H1 (cell line): ENCODE results near the gene FBP1. TPM values are rescaled to one million over a fixed set of nuclear protein-coding genes. Genes with fewer than 3 reads are reported as not detected.
A peak's percentile ranks its signal among the peaks of the same experiment; 100 is the strongest.

Experiments
- CTCF ChIA-PET: fragments of 300-600 bp; sonication (Branson Sonifier 250); formaldehyde crosslinking; loops from one replicate; lab custom pipeline; 2021; ENCODE audit not compliant: partially characterized antibody; lab: Charles Lee
- POLR2A ChIA-PET: fragments of 300-600 bp; sonication (Branson Sonifier 250); formaldehyde crosslinking; loops from one replicate; lab custom pipeline; 2021; ENCODE audit warnings: inconsistent platforms; ENCODE audit not compliant: partially characterized antibody; lab: Charles Lee
- DNase-seq, 2 experiments: peaks; one replicate each; pipeline versions ENCODE4 v3.0.0 to v3.0.0-alpha.2; 2010 to 2022; ENCODE audit warnings: low spot score in 2 of 2, low read depth in 1 of 2, mixed read lengths in 1 of 2
- FAIRE-seq: peaks from 2 replicates; lab custom pipeline; 2011; peaks lifted over from hg19 to GRCh38; lab: Jason Lieb, UNC
- H2AFZ ChIP-seq: 2 replicates; pipeline ENCODE4 v1.8.1; 2012; ENCODE audit warnings: low read length, inconsistent platforms
- H2AK5ac ChIP-seq: 2 replicates; pipeline ENCODE4 v1.6.1; 2013; ENCODE audit warnings: low read depth, low read length
- H2BK120ac ChIP-seq: replicated peaks from 2 replicates; pipeline ENCODE3; 2013; ENCODE audit warnings: low read depth, low read length, inconsistent platforms
- H2BK12ac ChIP-seq: 2 replicates; pipeline ENCODE4 v1.6.1; 2013; ENCODE audit warnings: low read depth, low read length
- H2BK15ac ChIP-seq: 2 replicates; pipeline ENCODE4 v1.6.1; 2013; ENCODE audit warnings: low read length
- H2BK20ac ChIP-seq: 2 replicates; pipeline ENCODE4 v1.6.1; 2013; ENCODE audit warnings: low read length
- H2BK5ac ChIP-seq: 2 replicates; pipeline ENCODE4 v1.6.1; 2013; ENCODE audit warnings: low read depth, low read length
- H3K14ac ChIP-seq: 2 replicates; pipeline ENCODE4 v1.6.1; 2013; ENCODE audit warnings: inconsistent platforms; ENCODE audit not compliant: insufficient read length
- H3K18ac ChIP-seq: 2 replicates; pipeline ENCODE4 v1.6.1; 2013; ENCODE audit warnings: low read length; ENCODE audit errors: extremely low read depth
- H3K23ac ChIP-seq: 2 replicates; pipeline ENCODE4 v1.6.1; 2013; ENCODE audit warnings: inconsistent platforms; ENCODE audit not compliant: insufficient read length
- H3K23me2 ChIP-seq: 2 replicates; pipeline ENCODE4 v1.6.1; 2013; ENCODE audit warnings: low read depth, low read length
- H3K27ac ChIP-seq: 2 replicates; pipeline ENCODE4 v1.6.1; 2011; ENCODE audit warnings: low read depth, low read length, inconsistent platforms
- H3K27me3 ChIP-seq, 4 experiments: replicated peaks in 1 of 4; 1 replicate in 1 of 4; 2 replicates in 3 of 4; pipeline versions ENCODE4 v1.6.1 to v1.8.1; 2011 to 2013; ENCODE audit warnings: low read length in 3 of 4, mild to moderate bottlenecking in 3 of 4, inconsistent platforms in 2 of 4, mixed read lengths in 2 of 4, moderate library complexity in 1 of 4; ENCODE audit not compliant: control insufficient read depth in 3 of 4, insufficient read depth in 3 of 4; ENCODE audit errors: extremely low read depth in 1 of 4
- H3K36me3 ChIP-seq, 4 experiments: 2 replicates each; pipeline versions ENCODE4 v1.6.1 to v1.8.1; 2011 to 2013; ENCODE audit warnings: mild to moderate bottlenecking in 4 of 4, low read length in 3 of 4, moderate library complexity in 2 of 4, control low read depth in 1 of 4, inconsistent platforms in 1 of 4; ENCODE audit not compliant: insufficient read depth in 4 of 4, control insufficient read depth in 2 of 4
- H3K4ac ChIP-seq: replicated peaks from 2 replicates; pipeline ENCODE3; 2013; ENCODE audit warnings: low read length, low read depth, mixed read lengths, inconsistent platforms; ENCODE audit not compliant: insufficient read length
- H3K4me1 ChIP-seq, 4 experiments: replicated peaks in 1 of 4; 1 replicate in 1 of 4; 2 replicates in 3 of 4; pipeline versions ENCODE4 v1.6.1 to v1.8.1; 2011 to 2013; ENCODE audit warnings: low read length in 3 of 4, inconsistent platforms in 2 of 4, mixed read lengths in 1 of 4; ENCODE audit not compliant: insufficient read depth in 4 of 4, control insufficient read depth in 3 of 4
- H3K4me2 ChIP-seq, 2 experiments: 2 replicates each; pipeline versions ENCODE4 v1.6.1 to v1.8.1; 2011 to 2013; ENCODE audit warnings: low read depth in 2 of 2, low read length in 2 of 2, control low read depth in 1 of 2, inconsistent platforms in 1 of 2, mild to moderate bottlenecking in 1 of 2; ENCODE audit not compliant: insufficient read depth in 1 of 2
- H3K4me3 ChIP-seq, 4 experiments: fragments of 200-600, 300-600 bp in 1 of 4; sonication (generic), shearing (Covaris generic), sonication (Bioruptor Twin) in 1 of 4; 2 replicates each; pipeline versions ENCODE4 v1.5.1 to v1.8.1; 2011 to 2016; ENCODE audit warnings: low read length in 4 of 4, low read depth in 3 of 4, control low read depth in 2 of 4, inconsistent platforms in 2 of 4, mild to moderate bottlenecking in 2 of 4, mixed read lengths in 1 of 4, moderate library complexity in 1 of 4; ENCODE audit not compliant: insufficient read depth in 2 of 4; ENCODE audit errors: extremely low read depth in 1 of 4
- H3K56ac ChIP-seq: replicated peaks from 2 replicates; pipeline ENCODE3; 2013; ENCODE audit warnings: low read depth, mild to moderate bottlenecking, mixed read lengths, low read length, inconsistent platforms; ENCODE audit not compliant: insufficient read length
- H3K79me1 ChIP-seq: 2 replicates; pipeline ENCODE4 v1.6.1; 2013; ENCODE audit warnings: low read depth, low read length, control low read depth
- H3K79me2 ChIP-seq, 2 experiments: 2 replicates each; pipeline versions ENCODE4 v1.6.1 to v1.8.1; 2012 to 2013; ENCODE audit warnings: low read length in 2 of 2, mild to moderate bottlenecking in 2 of 2, inconsistent platforms in 1 of 2; ENCODE audit not compliant: insufficient read depth in 2 of 2, control insufficient read depth in 1 of 2
- H3K9ac ChIP-seq, 4 experiments: replicated peaks in 1 of 4; 1 replicate in 1 of 4; 2 replicates in 3 of 4; pipeline versions ENCODE4 v1.6.1 to v1.8.1; 2011 to 2013; ENCODE audit warnings: low read depth in 3 of 4, low read length in 3 of 4, control low read depth in 2 of 4, mild to moderate bottlenecking in 2 of 4, moderate library complexity in 2 of 4, inconsistent platforms in 1 of 4; ENCODE audit errors: extremely low read depth in 1 of 4
- H3K9me3 ChIP-seq, 2 experiments: 2 replicates each; pipeline versions ENCODE4 v1.6.1 to v1.8.1; 2012 to 2013; ENCODE audit warnings: mild to moderate bottlenecking in 2 of 2, moderate library complexity in 2 of 2, control low read depth in 1 of 2, inconsistent platforms in 1 of 2, low read depth in 1 of 2, low read length in 1 of 2, mixed read lengths in 1 of 2; ENCODE audit not compliant: insufficient read depth in 2 of 2
- H4K20me1 ChIP-seq, 2 experiments: replicated peaks in 1 of 2; 2 replicates each; pipeline versions ENCODE3 to v1.8.1; 2011 to 2013; ENCODE audit warnings: inconsistent platforms in 2 of 2, low read length in 2 of 2, mild to moderate bottlenecking in 1 of 2; ENCODE audit not compliant: insufficient read depth in 2 of 2, control insufficient read depth in 1 of 2
- H4K5ac ChIP-seq: 2 replicates; pipeline ENCODE4 v1.6.1; 2013; ENCODE audit warnings: low read length, low read depth, mixed read lengths, inconsistent platforms; ENCODE audit not compliant: insufficient read length
- H4K8ac ChIP-seq: 2 replicates; pipeline ENCODE4 v1.8.0; 2013; ENCODE audit warnings: mild to moderate bottlenecking, moderate library complexity, low read length, inconsistent platforms; ENCODE audit not compliant: insufficient read depth; ENCODE audit errors: extremely low read depth
- H4K91ac ChIP-seq: replicated peaks from 2 replicates; pipeline ENCODE3; 2013; ENCODE audit warnings: low read length, mixed read lengths, inconsistent platforms; ENCODE audit not compliant: insufficient read length
- CBX5 ChIP-seq: fragments of 300-800, 300-1000 bp; sonication (generic); IDR thresholded peaks from 2 replicates; pipeline ENCODE4 v1.7.1; 2016; ENCODE audit warnings: antibody characterized with exemption, low read length, low read depth
- CEBPB ChIP-seq: IDR thresholded peaks from 2 replicates; pipeline ENCODE4 v1.6.1; 2012; ENCODE audit warnings: low read depth, low read length
- HDAC2 ChIP-seq, 2 experiments: fragments of 300-600 bp in 1 of 2; sonication (generic) in 1 of 2; IDR thresholded peaks; 2 replicates each; pipeline ENCODE4 v1.6.1; 2011 to 2012; ENCODE audit warnings: low read depth in 2 of 2, low read length in 2 of 2, mild to moderate bottlenecking in 2 of 2, moderate library complexity in 2 of 2, borderline replicate concordance in 1 of 2, inconsistent platforms in 1 of 2
- RAD21 ChIP-seq, 2 experiments: IDR thresholded peaks in 1 of 2; conservative IDR thresholded peaks in 1 of 2; 2 replicates each; pipeline ENCODE4 v1.6.1; 2011; ENCODE audit warnings: low read depth in 2 of 2, low read length in 2 of 2, improper control_type of control experiment in 1 of 2, inconsistent platforms in 1 of 2, mild to moderate bottlenecking in 1 of 2, moderate library complexity in 1 of 2
- SIRT6 ChIP-seq: IDR thresholded peaks from one replicate; pipeline ENCODE4 v1.7.1; 2012; ENCODE audit warnings: low read length, inconsistent platforms
- YY1 ChIP-seq: IDR thresholded peaks from 2 replicates; pipeline ENCODE4 v1.6.1; 2011; ENCODE audit warnings: low read depth, mild to moderate bottlenecking, low read length
- WGBS, 2 experiments: shearing (Covaris generic) in 1 of 2; methylation state at CpG; one replicate each; pipeline versions ENCODE4 v1.1.6 to v1.1.7; 2013 to 2015; ENCODE audit warnings: low lambda C conversion rate in 2 of 2, mixed read lengths in 2 of 2, inconsistent platforms in 1 of 2, low coverage in 1 of 2, missing lambda C conversion rate in 1 of 2; ENCODE audit not compliant: insufficient replicate concordance in 2 of 2, insufficient coverage in 1 of 2, insufficient read length in 1 of 2; ENCODE audit errors: extremely low coverage in 1 of 2, missing lambda C conversion rate in 1 of 2; 5-methylcytosine and 5-hydroxymethylcytosine counted together
- polyA plus RNA-seq, 7 experiments: library from polyadenylated mRNA; depleted of rRNA in 3 of 7; stranded (reverse) in 5 of 7; unstranded in 2 of 7; fragments of >200 nt in 5 of 7; fragments of 200-250 nt in 2 of 7; gene quantifications; 1 replicate in 5 of 7; 2 replicates in 1 of 7; 4 replicates in 1 of 7; pipeline versions ENCODE4 v1.2.1 to v1.2.3, GENCODE V29; 2011 to 2013; ENCODE audit warnings: missing spikeins in 2 of 7, mixed read lengths in 2 of 7
- total RNA-seq: library from RNA; stranded (reverse); fragmentation: NEBNext Ultra II Directional; extraction: Animal tissue kit (Norgen Biotek cat#: 25700); gene quantifications from 2 replicates; pipeline ENCODE4 v1.2.1, GENCODE V29; 2021

FBP1 gene
- total and polyA plus RNA-seq, 2 of the 8 experiments (the other 6 are each of a cell fraction or from before 2014, with no cell fraction given): 1.0 to 4.1 TPM

DNA sequence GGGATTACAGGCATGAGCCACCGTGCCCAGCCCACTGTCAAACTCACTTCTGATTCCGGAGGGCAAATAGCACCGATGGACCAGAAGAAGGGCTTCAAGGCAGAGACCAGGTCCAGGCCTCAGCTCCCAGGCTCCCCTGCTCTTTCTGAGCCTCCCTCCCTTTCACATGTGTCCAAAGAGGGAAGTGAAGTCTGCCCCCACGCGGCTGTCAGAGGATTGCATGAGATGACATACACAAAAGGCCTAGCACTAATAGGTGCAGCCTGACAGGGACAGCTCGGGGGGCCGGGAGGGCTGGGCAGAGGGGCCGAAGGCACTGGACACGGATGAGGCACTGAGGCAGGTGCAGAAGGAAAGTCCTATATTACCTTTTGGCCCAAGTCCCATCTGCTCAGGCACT is 16.1 kb downstream of the FBP1 start:
- Histone ChIP-seq H3K79me2 (no peaks in the 10 kb centered on the region), H3K4me1 (peaks cover 0 to 6% (median 2%) of the 10 kb centered on the region in 4 experiments; a peak in 5 of 7 replicates), H2AFZ (no peak overlapping the region), H3K27me3 (no peaks in the 10 kb centered on the region), H2BK12ac (no peak overlapping the region), H3K14ac (no peak overlapping the region), H2BK20ac (no peak overlapping the region), H3K56ac (no peak overlapping the region), H4K8ac (no peak overlapping the region), H2BK15ac (no peak overlapping the region), H3K4me3 (no peak overlapping the region), H3K23ac (no peak overlapping the region), H3K27ac (no peak overlapping the region), H3K23me2 (no peaks in the 10 kb centered on the region), H4K91ac (no peak overlapping the region), H3K4me2 (no peak overlapping the region), H3K18ac (no peak overlapping the region), H2BK120ac (no peak overlapping the region), H3K79me1 (no peaks in the 10 kb centered on the region), H3K36me3 (no peaks in the 10 kb centered on the region), H4K20me1 (no peaks in the 10 kb centered on the region), H3K4ac (no peak overlapping the region), H4K5ac (no peak overlapping the region), H2BK5ac (no peak overlapping the region), H3K9ac (no peak overlapping the region), H2AK5ac (no peak overlapping the region), H3K9me3 (no peaks in the 10 kb centered on the region)
- ChIA-PET POLR2A (interaction anchor here (0.6 to 1.6 kb wide), 3 partner anchors 69 to 450 kb away, joined by 3 to 8 read pairs (median 3); partner anchors contain the start of gene PCAT7), CTCF (interaction anchor here (0.7 to 8.1 kb wide), 27 partner anchors 8 to 1482 kb away, joined by 3 to 41 read pairs (median 5); partner anchors contain the start of gene PCAT7)
- FAIRE-seq (peak; percentile 39), DNase-seq (peak in 1 of 2 experiments; percentile 86)
- 53% methylated on average over 7 of the region's 9 CpGs; no CpG with 5 or more reads in 1 of the 2 experiments for WGBS, 2 experiments
- TF ChIP-seq CBX5 (no peak), HDAC2 (IDR thresholded peaks at IDR 0.05; ENCODE audit: borderline replicate concordance in 1 of 2, low read depth in 2 of 2, low read length in 2 of 2) (no peak), SIRT6 (no peak), CEBPB (no peak), RAD21 (IDR thresholded peaks at IDR 0.05 in 1 of 2, conservative IDR thresholded peaks at IDR 0.05 in 1 of 2; ENCODE audit: low read depth in 2 of 2, low read length in 2 of 2) (peak; percentile 44 to 65), YY1 (no peak)
